H1 (cell line): Measurements from ENCODE around the gene SMURF2. TPM values are rescaled to one million over a fixed set of nuclear protein-coding genes. Genes with fewer than 3 reads are reported as not detected.
A peak's percentile ranks its signal among the peaks of the same experiment; 100 is the strongest.

Experiments
- CTCF ChIA-PET: fragments of 300-600 bp; sonication (Branson Sonifier 250); formaldehyde crosslinking; loops from one replicate; lab custom pipeline; 2021; ENCODE audit not compliant: partially characterized antibody; lab: Charles Lee
- POLR2A ChIA-PET: fragments of 300-600 bp; sonication (Branson Sonifier 250); formaldehyde crosslinking; loops from one replicate; lab custom pipeline; 2021; ENCODE audit warnings: inconsistent platforms; ENCODE audit not compliant: partially characterized antibody; lab: Charles Lee
- DNase-seq, 2 experiments: peaks; one replicate each; pipeline versions ENCODE4 v3.0.0 to v3.0.0-alpha.2; 2010 to 2022; ENCODE audit warnings: low spot score in 2 of 2, low read depth in 1 of 2, mixed read lengths in 1 of 2
- FAIRE-seq: peaks from 2 replicates; lab custom pipeline; 2011; peaks lifted over from hg19 to GRCh38; lab: Jason Lieb, UNC
- H2AFZ ChIP-seq: 2 replicates; pipeline ENCODE4 v1.8.1; 2012; ENCODE audit warnings: low read length, inconsistent platforms
- H2AK5ac ChIP-seq: 2 replicates; pipeline ENCODE4 v1.6.1; 2013; ENCODE audit warnings: low read depth, low read length
- H2BK120ac ChIP-seq: replicated peaks from 2 replicates; pipeline ENCODE3; 2013; ENCODE audit warnings: low read depth, low read length, inconsistent platforms
- H2BK12ac ChIP-seq: 2 replicates; pipeline ENCODE4 v1.6.1; 2013; ENCODE audit warnings: low read depth, low read length
- H2BK15ac ChIP-seq: 2 replicates; pipeline ENCODE4 v1.6.1; 2013; ENCODE audit warnings: low read length
- H2BK20ac ChIP-seq: 2 replicates; pipeline ENCODE4 v1.6.1; 2013; ENCODE audit warnings: low read length
- H2BK5ac ChIP-seq: 2 replicates; pipeline ENCODE4 v1.6.1; 2013; ENCODE audit warnings: low read depth, low read length
- H3K14ac ChIP-seq: 2 replicates; pipeline ENCODE4 v1.6.1; 2013; ENCODE audit warnings: inconsistent platforms; ENCODE audit not compliant: insufficient read length
- H3K18ac ChIP-seq: 2 replicates; pipeline ENCODE4 v1.6.1; 2013; ENCODE audit warnings: low read length; ENCODE audit errors: extremely low read depth
- H3K23ac ChIP-seq: 2 replicates; pipeline ENCODE4 v1.6.1; 2013; ENCODE audit warnings: inconsistent platforms; ENCODE audit not compliant: insufficient read length
- H3K23me2 ChIP-seq: 2 replicates; pipeline ENCODE4 v1.6.1; 2013; ENCODE audit warnings: low read depth, low read length
- H3K27ac ChIP-seq: 2 replicates; pipeline ENCODE4 v1.6.1; 2011; ENCODE audit warnings: low read depth, low read length, inconsistent platforms
- H3K27me3 ChIP-seq, 4 experiments: replicated peaks in 1 of 4; 1 replicate in 1 of 4; 2 replicates in 3 of 4; pipeline versions ENCODE4 v1.6.1 to v1.8.1; 2011 to 2013; ENCODE audit warnings: low read length in 3 of 4, mild to moderate bottlenecking in 3 of 4, inconsistent platforms in 2 of 4, mixed read lengths in 2 of 4, moderate library complexity in 1 of 4; ENCODE audit not compliant: control insufficient read depth in 3 of 4, insufficient read depth in 3 of 4; ENCODE audit errors: extremely low read depth in 1 of 4
- H3K36me3 ChIP-seq, 4 experiments: 2 replicates each; pipeline versions ENCODE4 v1.6.1 to v1.8.1; 2011 to 2013; ENCODE audit warnings: mild to moderate bottlenecking in 4 of 4, low read length in 3 of 4, moderate library complexity in 2 of 4, control low read depth in 1 of 4, inconsistent platforms in 1 of 4; ENCODE audit not compliant: insufficient read depth in 4 of 4, control insufficient read depth in 2 of 4
- H3K4ac ChIP-seq: replicated peaks from 2 replicates; pipeline ENCODE3; 2013; ENCODE audit warnings: low read length, low read depth, mixed read lengths, inconsistent platforms; ENCODE audit not compliant: insufficient read length
- H3K4me1 ChIP-seq, 4 experiments: replicated peaks in 1 of 4; 1 replicate in 1 of 4; 2 replicates in 3 of 4; pipeline versions ENCODE4 v1.6.1 to v1.8.1; 2011 to 2013; ENCODE audit warnings: low read length in 3 of 4, inconsistent platforms in 2 of 4, mixed read lengths in 1 of 4; ENCODE audit not compliant: insufficient read depth in 4 of 4, control insufficient read depth in 3 of 4
- H3K4me2 ChIP-seq, 2 experiments: 2 replicates each; pipeline versions ENCODE4 v1.6.1 to v1.8.1; 2011 to 2013; ENCODE audit warnings: low read depth in 2 of 2, low read length in 2 of 2, control low read depth in 1 of 2, inconsistent platforms in 1 of 2, mild to moderate bottlenecking in 1 of 2; ENCODE audit not compliant: insufficient read depth in 1 of 2
- H3K4me3 ChIP-seq, 4 experiments: fragments of 200-600, 300-600 bp in 1 of 4; sonication (generic), shearing (Covaris generic), sonication (Bioruptor Twin) in 1 of 4; 2 replicates each; pipeline versions ENCODE4 v1.5.1 to v1.8.1; 2011 to 2016; ENCODE audit warnings: low read length in 4 of 4, low read depth in 3 of 4, control low read depth in 2 of 4, inconsistent platforms in 2 of 4, mild to moderate bottlenecking in 2 of 4, mixed read lengths in 1 of 4, moderate library complexity in 1 of 4; ENCODE audit not compliant: insufficient read depth in 2 of 4; ENCODE audit errors: extremely low read depth in 1 of 4
- H3K56ac ChIP-seq: replicated peaks from 2 replicates; pipeline ENCODE3; 2013; ENCODE audit warnings: low read depth, mild to moderate bottlenecking, mixed read lengths, low read length, inconsistent platforms; ENCODE audit not compliant: insufficient read length
- H3K79me1 ChIP-seq: 2 replicates; pipeline ENCODE4 v1.6.1; 2013; ENCODE audit warnings: low read depth, low read length, control low read depth
- H3K79me2 ChIP-seq, 2 experiments: 2 replicates each; pipeline versions ENCODE4 v1.6.1 to v1.8.1; 2012 to 2013; ENCODE audit warnings: low read length in 2 of 2, mild to moderate bottlenecking in 2 of 2, inconsistent platforms in 1 of 2; ENCODE audit not compliant: insufficient read depth in 2 of 2, control insufficient read depth in 1 of 2
- H3K9ac ChIP-seq, 4 experiments: replicated peaks in 1 of 4; 1 replicate in 1 of 4; 2 replicates in 3 of 4; pipeline versions ENCODE4 v1.6.1 to v1.8.1; 2011 to 2013; ENCODE audit warnings: low read depth in 3 of 4, low read length in 3 of 4, control low read depth in 2 of 4, mild to moderate bottlenecking in 2 of 4, moderate library complexity in 2 of 4, inconsistent platforms in 1 of 4; ENCODE audit errors: extremely low read depth in 1 of 4
- H3K9me3 ChIP-seq, 2 experiments: 2 replicates each; pipeline versions ENCODE4 v1.6.1 to v1.8.1; 2012 to 2013; ENCODE audit warnings: mild to moderate bottlenecking in 2 of 2, moderate library complexity in 2 of 2, control low read depth in 1 of 2, inconsistent platforms in 1 of 2, low read depth in 1 of 2, low read length in 1 of 2, mixed read lengths in 1 of 2; ENCODE audit not compliant: insufficient read depth in 2 of 2
- H4K20me1 ChIP-seq, 2 experiments: replicated peaks in 1 of 2; 2 replicates each; pipeline versions ENCODE3 to v1.8.1; 2011 to 2013; ENCODE audit warnings: inconsistent platforms in 2 of 2, low read length in 2 of 2, mild to moderate bottlenecking in 1 of 2; ENCODE audit not compliant: insufficient read depth in 2 of 2, control insufficient read depth in 1 of 2
- H4K5ac ChIP-seq: 2 replicates; pipeline ENCODE4 v1.6.1; 2013; ENCODE audit warnings: low read length, low read depth, mixed read lengths, inconsistent platforms; ENCODE audit not compliant: insufficient read length
- H4K8ac ChIP-seq: 2 replicates; pipeline ENCODE4 v1.8.0; 2013; ENCODE audit warnings: mild to moderate bottlenecking, moderate library complexity, low read length, inconsistent platforms; ENCODE audit not compliant: insufficient read depth; ENCODE audit errors: extremely low read depth
- H4K91ac ChIP-seq: replicated peaks from 2 replicates; pipeline ENCODE3; 2013; ENCODE audit warnings: low read length, mixed read lengths, inconsistent platforms; ENCODE audit not compliant: insufficient read length
- CHD1 ChIP-seq: IDR thresholded peaks from 2 replicates; pipeline ENCODE4 v1.6.1; 2012; ENCODE audit warnings: low read depth, low read length, improper control_type of control experiment
- EZH2 ChIP-seq: fragments of 200-600 bp; sonication (generic); IDR thresholded peaks from 2 replicates; pipeline ENCODE4 v1.7.1; 2012; ENCODE audit warnings: low read depth, mild to moderate bottlenecking, moderate library complexity, low read length, inconsistent platforms; ENCODE audit not compliant: severe bottlenecking
- HDAC6 ChIP-seq: IDR thresholded peaks from one replicate; pipeline ENCODE4 v1.7.1; 2012; ENCODE audit warnings: low read depth, mild to moderate bottlenecking, inconsistent platforms, low read length, moderate library complexity
- WGBS, 2 experiments: shearing (Covaris generic) in 1 of 2; methylation state at CpG; one replicate each; pipeline versions ENCODE4 v1.1.6 to v1.1.7; 2013 to 2015; ENCODE audit warnings: low lambda C conversion rate in 2 of 2, mixed read lengths in 2 of 2, inconsistent platforms in 1 of 2, low coverage in 1 of 2, missing lambda C conversion rate in 1 of 2; ENCODE audit not compliant: insufficient replicate concordance in 2 of 2, insufficient coverage in 1 of 2, insufficient read length in 1 of 2; ENCODE audit errors: extremely low coverage in 1 of 2, missing lambda C conversion rate in 1 of 2; 5-methylcytosine and 5-hydroxymethylcytosine counted together
- polyA plus RNA-seq, 7 experiments: library from polyadenylated mRNA; depleted of rRNA in 3 of 7; stranded (reverse) in 5 of 7; unstranded in 2 of 7; fragments of >200 nt in 5 of 7; fragments of 200-250 nt in 2 of 7; gene quantifications; 1 replicate in 5 of 7; 2 replicates in 1 of 7; 4 replicates in 1 of 7; pipeline versions ENCODE4 v1.2.1 to v1.2.3, GENCODE V29; 2011 to 2013; ENCODE audit warnings: missing spikeins in 2 of 7, mixed read lengths in 2 of 7
- total RNA-seq: library from RNA; stranded (reverse); fragmentation: NEBNext Ultra II Directional; extraction: Animal tissue kit (Norgen Biotek cat#: 25700); gene quantifications from 2 replicates; pipeline ENCODE4 v1.2.1, GENCODE V29; 2021

The SMURF2 gene
- total and polyA plus RNA-seq, 2 of the 8 experiments (the other 6 are each of a cell fraction or from before 2014, with no cell fraction given): 7.2 to 29.2 TPM

- Histone ChIP-seq H2BK5ac (peak within 1 kb of the TSS; percentile 72), H3K79me1 (peaks cover 6% of the 10 kb centered on the region), H3K18ac (peak within 1 kb of the TSS; percentile 90), H2BK12ac (no peak within 1 kb of the TSS), H4K5ac (peak within 1 kb of the TSS; percentile 87), H2BK120ac (no peak within 1 kb of the TSS), H3K36me3 (peaks cover 26 to 58% (median 38%) of the 10 kb centered on the region in 4 experiments), H3K27me3 (no peaks in the 10 kb centered on the region), H2AFZ (peak within 1 kb of the TSS; percentile 87), H3K56ac (peak within 1 kb of the TSS; percentile 42), H4K20me1 (peaks cover 7 to 13% of the 10 kb centered on the region in 2 experiments), H3K4me1 (peaks cover 0 to 7% (median 3%) of the 10 kb centered on the region in 4 experiments; a peak in 5 of 7 replicates), H2BK15ac (no peak within 1 kb of the TSS), H3K23me2 (peaks cover 6% of the 10 kb centered on the region), H4K91ac (peak within 1 kb of the TSS; percentile 69), H3K14ac (no peak within 1 kb of the TSS), H3K79me2 (peaks cover 10 to 52% of the 10 kb centered on the region in 2 experiments), H4K8ac (peak within 1 kb of the TSS; percentile 71), H3K27ac (peak within 1 kb of the TSS; percentile 85), H2AK5ac (no peak within 1 kb of the TSS), H3K9ac (peak within 1 kb of the TSS in 3 of 4 experiments; percentile 46 to 76 (median 57); a peak in 6 of 7 replicates), H3K4me3 (peak within 1 kb of the TSS; percentile 67 to 92 (median 80)), H3K4ac (no peak within 1 kb of the TSS), H3K23ac (no peak within 1 kb of the TSS), H2BK20ac (no peak within 1 kb of the TSS), H3K4me2 (peak within 1 kb of the TSS; percentile 83 to 92), H3K9me3 (no peaks in the 10 kb centered on the region)
- peak; percentile 73 to 94 for DNase-seq
- CTCF ChIA-PET: interaction anchor here (1.1 to 4.6 kb wide), 6 partner anchors 10 to 187 kb away, joined by 3 to 29 read pairs (median 4); partner anchors contain the start of genes CEP95 and DDX5
- POLR2A ChIA-PET: interaction anchor here (1.0 to 11.8 kb wide), 25 partner anchors 8 to 352 kb away, joined by 3 to 320 read pairs (median 5); partner anchors contain the start of genes CEP95, DDX5 and SMURF2
- no peak for FAIRE-seq
- WGBS, 2 experiments: 1% methylated on average over 47 of the region's 50 CpGs; no CpG with 5 or more reads in 1 of the 2 experiments
- no peak for TF ChIP-seq EZH2
- TF ChIP-seq CHD1: no peak
- no peak for TF ChIP-seq HDAC6
Measured at GRCh38 chr17:64496786-64497564, 165.1 kb downstream of the SMURF2 start, which contains the start of gene POLG2. Gene POLG2 (minus strand): TSS chr17:64497054. CDS start chr17:64496968, 86 bp downstream.
